Measurements from ENCODE around the gene DIAPH2. TPM values are rescaled to one million over a fixed set of nuclear protein-coding genes. Genes with fewer than 3 reads are reported as not detected.

Gene DIAPH2
- total RNA-seq, 1 experiment from 2014 or later = 15.9 TPM

GRCh38 chrX:97123001-97123400 is 438.4 kb downstream of the DIAPH2 start (continued):
- TF ChIP-seq, protein P1, sequence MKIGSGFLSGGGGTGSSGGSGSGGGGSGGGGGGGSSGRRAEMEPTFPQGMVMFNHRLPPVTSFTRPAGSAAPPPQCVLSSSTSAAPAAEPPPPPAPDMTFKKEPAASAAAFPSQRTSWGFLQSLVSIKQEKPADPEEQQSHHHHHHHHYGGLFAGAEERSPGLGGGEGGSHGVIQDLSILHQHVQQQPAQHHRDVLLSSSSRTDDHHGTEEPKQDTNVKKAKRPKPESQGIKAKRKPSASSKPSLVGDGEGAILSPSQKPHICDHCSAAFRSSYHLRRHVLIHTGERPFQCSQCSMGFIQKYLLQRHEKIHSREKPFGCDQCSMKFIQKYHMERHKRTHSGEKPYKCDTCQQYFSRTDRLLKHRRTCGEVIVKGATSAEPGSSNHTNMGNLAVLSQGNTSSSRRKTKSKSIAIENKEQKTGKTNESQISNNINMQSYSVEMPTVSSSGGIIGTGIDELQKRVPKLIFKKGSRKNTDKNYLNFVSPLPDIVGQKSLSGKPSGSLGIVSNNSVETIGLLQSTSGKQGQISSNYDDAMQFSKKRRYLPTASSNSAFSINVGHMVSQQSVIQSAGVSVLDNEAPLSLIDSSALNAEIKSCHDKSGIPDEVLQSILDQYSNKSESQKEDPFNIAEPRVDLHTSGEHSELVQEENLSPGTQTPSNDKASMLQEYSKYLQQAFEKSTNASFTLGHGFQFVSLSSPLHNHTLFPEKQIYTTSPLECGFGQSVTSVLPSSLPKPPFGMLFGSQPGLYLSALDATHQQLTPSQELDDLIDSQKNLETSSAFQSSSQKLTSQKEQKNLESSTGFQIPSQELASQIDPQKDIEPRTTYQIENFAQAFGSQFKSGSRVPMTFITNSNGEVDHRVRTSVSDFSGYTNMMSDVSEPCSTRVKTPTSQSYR (CRISPR knock-in tag; IDR thresholded peaks at IDR 0.05) = no peak
- TF ChIP-seq PRDM15 (CRISPR knock-in tag; IDR thresholded peaks at IDR 0.05) (no peak), ZNF416 (CRISPR knock-in tag; IDR thresholded peaks at IDR 0.05) (no peak)

DNA sequence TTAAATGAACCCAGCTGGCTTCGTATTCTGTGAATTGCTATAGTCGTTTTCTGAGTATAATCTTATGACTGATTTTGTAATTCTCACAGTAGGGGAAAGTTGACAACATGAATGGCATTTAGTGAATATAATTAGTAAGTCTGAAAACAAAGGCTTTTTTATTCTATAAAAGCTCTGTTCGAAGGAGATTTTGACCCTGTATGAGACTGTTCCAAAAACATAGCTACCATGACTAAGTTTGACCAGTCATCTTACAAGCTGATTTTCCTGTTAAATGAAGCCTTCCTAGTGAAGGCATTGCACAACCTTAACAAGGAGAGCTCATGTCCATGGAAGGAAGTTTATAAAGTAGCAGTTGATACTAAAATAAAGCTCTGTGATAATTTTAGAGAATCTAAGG is 441.4 kb downstream of the DIAPH2 start:
- POLR2A ChIA-PET = no interaction called here
- no peak for DNase-seq (ENCODE audit: low spot score)
- TF ChIP-seq EMX1 (CRISPR knock-in tag; IDR thresholded peaks at IDR 0.05) (no peak), USF2 (CRISPR knock-in tag; IDR thresholded peaks at IDR 0.05) (no peak), ETV6 (CRISPR knock-in tag; IDR thresholded peaks at IDR 0.05) (no peak), IRF2 (CRISPR knock-in tag; IDR thresholded peaks at IDR 0.05; ENCODE audit: borderline replicate concordance, low read depth) (no peak), ZNF263 (CRISPR knock-in tag; IDR thresholded peaks at IDR 0.05; ENCODE audit: low read depth) (no peak)

GRCh38 chrX:97132664-97133415 is 448.2 kb downstream of the DIAPH2 start:
- H3K27ac Mint-ChIP-seq = no peak overlapping the region
- POLR2A ChIA-PET = no interaction called here
- no peaks in the 10 kb centered on the region for H3K9me3 Mint-ChIP-seq
- CTCF ChIA-PET = no interaction called here
- H3K36me3 Mint-ChIP-seq = no peaks in the 10 kb centered on the region
- no peaks in the 10 kb centered on the region for H3K27me3 Mint-ChIP-seq (ENCODE audit: low read depth)
- ATAC-seq (no peak), DNase-seq (ENCODE audit: low spot score) (no peak)
- H3K4me1 Mint-ChIP-seq = peaks cover 23% of the 10 kb centered on the region
- no peak overlapping the region for H3K4me3 Mint-ChIP-seq
- no peak for TF ChIP-seq NR3C1 (CRISPR knock-in tag; conservative IDR thresholded peaks at IDR 0.05; ENCODE audit: low read depth)
- TF ChIP-seq ZNF121 (CRISPR knock-in tag; IDR thresholded peaks at IDR 0.05) = no peak
- TF ChIP-seq ZNF671 (CRISPR knock-in tag; IDR thresholded peaks at IDR 0.05) = no peak
- TF ChIP-seq, protein P2, sequence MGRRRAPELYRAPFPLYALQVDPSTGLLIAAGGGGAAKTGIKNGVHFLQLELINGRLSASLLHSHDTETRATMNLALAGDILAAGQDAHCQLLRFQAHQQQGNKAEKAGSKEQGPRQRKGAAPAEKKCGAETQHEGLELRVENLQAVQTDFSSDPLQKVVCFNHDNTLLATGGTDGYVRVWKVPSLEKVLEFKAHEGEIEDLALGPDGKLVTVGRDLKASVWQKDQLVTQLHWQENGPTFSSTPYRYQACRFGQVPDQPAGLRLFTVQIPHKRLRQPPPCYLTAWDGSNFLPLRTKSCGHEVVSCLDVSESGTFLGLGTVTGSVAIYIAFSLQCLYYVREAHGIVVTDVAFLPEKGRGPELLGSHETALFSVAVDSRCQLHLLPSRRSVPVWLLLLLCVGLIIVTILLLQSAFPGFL (CRISPR knock-in tag; IDR thresholded peaks at IDR 0.05; ENCODE audit: borderline replicate concordance) = no peak
- no peak for TF ChIP-seq TP53 (CRISPR knock-in tag; IDR thresholded peaks at IDR 0.05)
- TF ChIP-seq ZNF317 (CRISPR knock-in tag; IDR thresholded peaks at IDR 0.05; ENCODE audit: borderline replicate concordance, low read depth) = no peak
- TF ChIP-seq, protein P1 (CRISPR knock-in tag; IDR thresholded peaks at IDR 0.05) = no peak
- TF ChIP-seq ETV6 (CRISPR knock-in tag; IDR thresholded peaks at IDR 0.05) = no peak
- no peak for TF ChIP-seq ZNF263 (CRISPR knock-in tag; IDR thresholded peaks at IDR 0.05; ENCODE audit: low read depth)
- no peak for TF ChIP-seq RORB (CRISPR knock-in tag; IDR thresholded peaks at IDR 0.05)
- TF ChIP-seq ZNF396 (CRISPR knock-in tag; IDR thresholded peaks at IDR 0.05; ENCODE audit: borderline replicate concordance) = no peak
- no peak for TF ChIP-seq ZNF416 (CRISPR knock-in tag; IDR thresholded peaks at IDR 0.05)
- no peak for TF ChIP-seq MYBL2 (CRISPR knock-in tag; IDR thresholded peaks at IDR 0.05)
- TF ChIP-seq, protein P3, sequence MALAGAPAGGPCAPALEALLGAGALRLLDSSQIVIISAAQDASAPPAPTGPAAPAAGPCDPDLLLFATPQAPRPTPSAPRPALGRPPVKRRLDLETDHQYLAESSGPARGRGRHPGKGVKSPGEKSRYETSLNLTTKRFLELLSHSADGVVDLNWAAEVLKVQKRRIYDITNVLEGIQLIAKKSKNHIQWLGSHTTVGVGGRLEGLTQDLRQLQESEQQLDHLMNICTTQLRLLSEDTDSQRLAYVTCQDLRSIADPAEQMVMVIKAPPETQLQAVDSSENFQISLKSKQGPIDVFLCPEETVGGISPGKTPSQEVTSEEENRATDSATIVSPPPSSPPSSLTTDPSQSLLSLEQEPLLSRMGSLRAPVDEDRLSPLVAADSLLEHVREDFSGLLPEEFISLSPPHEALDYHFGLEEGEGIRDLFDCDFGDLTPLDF (CRISPR knock-in tag; IDR thresholded peaks at IDR 0.05) = no peak
- TF ChIP-seq MXD4 (CRISPR knock-in tag; IDR thresholded peaks at IDR 0.05; ENCODE audit: borderline replicate concordance) = no peak

More for the DNA sequence above, 441.4 kb downstream of the DIAPH2 start:
- H3K9me3 Mint-ChIP-seq = no peaks in the 10 kb centered on the region
- no peak for ATAC-seq
- H3K27me3 Mint-ChIP-seq (ENCODE audit: low read depth) = no peaks in the 10 kb centered on the region
- CTCF ChIA-PET = no interaction called here
- H3K27ac Mint-ChIP-seq = no peak overlapping the region
- no peaks in the 10 kb centered on the region for H3K36me3 Mint-ChIP-seq
- H3K4me1 Mint-ChIP-seq = 0 out of 2 replicates have a peak, but pooled peaks cover 2% of the 10 kb centered on the region
- no peak overlapping the region for H3K4me3 Mint-ChIP-seq
